K562 (cell line): Measurements from ENCODE around the gene PPIAL4G. TPM values are rescaled to one million over a fixed set of nuclear protein-coding genes. Genes with fewer than 3 reads are reported as not detected.

Source experiments
- ATAC-seq: fragments of 200-7000 bp; cut with Tn5 transposase; 3 replicates; pipeline ENCODE4 v1.9.1; 2020; ENCODE audit warnings: moderate library complexity
- BruUV-seq: library from RNA; stranded (reverse); fragments of 400-500 nt; replicated peaks from 2 replicates; lab custom pipeline; 2021; lab: Mats Ljungman, UMichigan
- CTCF ChIA-PET: fragments of 300-600 bp; formaldehyde crosslinking; extraction: SDS; loops from one replicate; lab custom pipeline; 2021; ENCODE audit warnings: low intra/inter-chr PET ratio; lab: Yijun Ruan, JAX
- POLR2A ChIA-PET: fragments of 300-600, 350-650 bp; sonication (Branson Sonifier 250); formaldehyde crosslinking; extraction: SDS; loops from one replicate; lab custom pipeline; 2021; ENCODE audit warnings: antibody characterized with exemption, inconsistent platforms; lab: Yijun Ruan, JAX
- DNase-seq, 4 experiments: peaks; one replicate each; pipeline versions ENCODE4 v3.0.0 to v3.0.0-alpha.2; 2011 to 2018; ENCODE audit warnings: low spot score in 3 of 4, mixed read lengths in 3 of 4; ENCODE audit errors: extremely low read depth in 1 of 4
- FAIRE-seq: peaks from 2 replicates; lab custom pipeline; 2011; peaks lifted over from hg19 to GRCh38; lab: Jason Lieb, UNC
- H2AFZ ChIP-seq: 2 replicates; pipeline ENCODE4 v1.6.0; 2011; ENCODE audit warnings: low read depth, low read length, control low read depth, inconsistent platforms
- H3K27ac ChIP-seq: fragments of 200-600 bp; 3 replicates; pipeline ENCODE4 v1.8.0; 2011; ENCODE audit warnings: low read depth, mild to moderate bottlenecking, control low read depth, inconsistent platforms, low read length, moderate library complexity, mixed read lengths; ENCODE audit errors: extremely low read depth
- H3K27me3 ChIP-seq, 2 experiments: fragments of 300-600 bp in 1 of 2; 2 replicates in 1 of 2; 3 replicates in 1 of 2; pipeline versions ENCODE4 v1.6.0 to v1.8.0; 2011; ENCODE audit warnings: inconsistent platforms in 2 of 2, low read length in 2 of 2, mild to moderate bottlenecking in 1 of 2, mixed read lengths in 1 of 2, moderate library complexity in 1 of 2; ENCODE audit not compliant: control insufficient read depth in 2 of 2, insufficient read depth in 2 of 2
- H3K36me3 ChIP-seq: fragments of 300-600 bp; 3 replicates; pipeline ENCODE4 v1.8.0; 2011; ENCODE audit warnings: mild to moderate bottlenecking, low read length, inconsistent platforms; ENCODE audit not compliant: control insufficient read depth, insufficient read depth
- H3K4me1 ChIP-seq, 2 experiments: fragments of 200-600 bp in 1 of 2; replicated peaks in 1 of 2; 2 replicates in 1 of 2; 3 replicates in 1 of 2; pipeline versions ENCODE4 v1.5.1 to v1.8.0; 2011; ENCODE audit warnings: inconsistent platforms in 2 of 2, low read length in 2 of 2, mild to moderate bottlenecking in 1 of 2, mixed read lengths in 1 of 2, moderate library complexity in 1 of 2; ENCODE audit not compliant: control insufficient read depth in 2 of 2, insufficient read depth in 2 of 2
- H3K4me2 ChIP-seq: 2 replicates; pipeline ENCODE4 v1.6.1; 2011; ENCODE audit warnings: low read length, control low read depth, inconsistent platforms, mixed read lengths; ENCODE audit not compliant: insufficient read depth
- H3K4me3 ChIP-seq: fragments of 200-600 bp; sonication (generic), shearing (Covaris generic); 2 replicates; pipeline ENCODE4 v1.5.1; 2016; ENCODE audit warnings: control low read depth, inconsistent platforms
- H3K79me2 ChIP-seq: fragments of 200-600 bp; 3 replicates; pipeline ENCODE4 v1.8.0; 2011; ENCODE audit warnings: low read length, inconsistent platforms; ENCODE audit not compliant: control insufficient read depth, insufficient read depth
- H3K9ac ChIP-seq, 2 experiments: 2 replicates each; pipeline versions ENCODE4 v1.6.0 to v1.6.1; 2011; ENCODE audit warnings: low read depth in 2 of 2, low read length in 2 of 2, control low read depth in 1 of 2, inconsistent platforms in 1 of 2, mild to moderate bottlenecking in 1 of 2, mixed read lengths in 1 of 2; ENCODE audit not compliant: insufficient read depth in 1 of 2
- H3K9me1 ChIP-seq: one replicate; pipeline ENCODE4 v1.6.0; 2011; ENCODE audit warnings: inconsistent platforms, mild to moderate bottlenecking, low read length, moderate library complexity; ENCODE audit not compliant: control insufficient read depth, insufficient read depth
- H3K9me3 ChIP-seq: replicated peaks from 2 replicates; pipeline ENCODE4 v1.5.1; 2011; ENCODE audit warnings: low read depth, low read length, inconsistent platforms; ENCODE audit not compliant: control insufficient read depth, insufficient read depth
- H4K20me1 ChIP-seq: replicated peaks from 2 replicates; pipeline ENCODE4 v1.6.1; 2011; ENCODE audit warnings: low read length, inconsistent platforms, mixed read lengths; ENCODE audit not compliant: control insufficient read depth, insufficient read depth
- CBX1 ChIP-seq: sonication (generic); IDR thresholded peaks from 2 replicates; pipeline ENCODE4 v1.6.1; 2016; ENCODE audit warnings: antibody characterized with exemption, low read depth, mild to moderate bottlenecking
- CUX1 ChIP-seq: fragments of 200-800 bp; sonication (Bioruptor generic); IDR thresholded peaks from 2 replicates; pipeline ENCODE4 v1.6.1; 2016; ENCODE audit warnings: missing genetic modification characterization, missing compliant biosample characterization
- ETS2 ChIP-seq: IDR thresholded peaks from 2 replicates; pipeline ENCODE4 v1.6.1; 2016; ENCODE audit warnings: borderline replicate concordance, missing genetic modification characterization, mild to moderate bottlenecking, moderate library complexity, missing compliant biosample characterization; ENCODE audit not compliant: poor library complexity, severe bottlenecking
- HMGXB4 ChIP-seq: sonication (generic); formaldehyde crosslinking; IDR thresholded peaks from 2 replicates; pipeline ENCODE4 v1.8.1; 2023; ENCODE audit warnings: mild to moderate bottlenecking, missing genetic modification reagents
- HNRNPL ChIP-seq: fragments of 200-400 bp; formaldehyde crosslinking; IDR thresholded peaks from 2 replicates; pipeline ENCODE4 v1.6.1; 2017; ENCODE audit warnings: low read depth, mild to moderate bottlenecking, low read length
- KLF10 ChIP-seq: fragments of 250-450 bp; sonication (Bioruptor Pico); IDR thresholded peaks from 2 replicates; pipeline ENCODE4 v1.6.1; 2021; ENCODE audit warnings: matching md5 sums
- MEF2A ChIP-seq: IDR thresholded peaks from 2 replicates; pipeline ENCODE4 v1.6.1; 2011; ENCODE audit warnings: low read depth, mild to moderate bottlenecking, low read length, moderate library complexity; ENCODE audit not compliant: control insufficient read depth
- NFRKB ChIP-seq: fragments of 450-650 bp; IDR thresholded peaks from 2 replicates; pipeline ENCODE4 v1.6.1; 2016; ENCODE audit warnings: low read depth
- PRMT5 ChIP-seq: sonication (generic); formaldehyde crosslinking; IDR thresholded peaks from 2 replicates; pipeline ENCODE4 v1.5.0; 2020; ENCODE audit warnings: missing genetic modification reagents
- SMARCB1 ChIP-seq: IDR thresholded peaks from 2 replicates; pipeline ENCODE4 v1.6.1; 2011; ENCODE audit warnings: improper control_type of control experiment, low read depth; ENCODE audit not compliant: insufficient read length
- TBP ChIP-seq: optimal IDR thresholded peaks from 2 replicates; pipeline ENCODE3; 2011; ENCODE audit warnings: low read depth, low read length, improper control_type of control experiment
- THRAP3 ChIP-seq: fragments of 450-650 bp; IDR thresholded peaks from 2 replicates; pipeline ENCODE4 v1.6.1; 2016; ENCODE audit warnings: mild to moderate bottlenecking, inconsistent platforms, borderline replicate concordance
- ZBTB5 ChIP-seq: fragments of 450-650 bp; IDR thresholded peaks from 2 replicates; pipeline ENCODE4 v1.6.1; 2017; ENCODE audit warnings: antibody characterized with exemption
- ZKSCAN3 ChIP-seq: fragments of 250-450 bp; sonication (Bioruptor Pico); IDR thresholded peaks from 2 replicates; pipeline ENCODE4 v1.4.0; 2020
- ZNF695 ChIP-seq: fragments of 450-650 bp; formaldehyde crosslinking; IDR thresholded peaks from 2 replicates; pipeline ENCODE4 v1.4.0; 2020; ENCODE audit warnings: mild to moderate bottlenecking, moderate library complexity
- ZNF780A ChIP-seq: fragments of 250-450 bp; sonication (Bioruptor Pico); IDR thresholded peaks from 2 replicates; pipeline ENCODE4 v1.5.0; 2021; ENCODE audit warnings: mild to moderate bottlenecking
- WGBS: fragments of 100-300 bp; shearing (Covaris generic); methylation state at CpG from one replicate; pipeline ENCODE4 v1.1.6; 2016; ENCODE audit warnings: low coverage, mixed read lengths; ENCODE audit not compliant: insufficient coverage; ENCODE audit errors: missing lambda C conversion rate; 5-methylcytosine and 5-hydroxymethylcytosine counted together
- in situ Hi-C: fragments of 300-500 bp; cut with MboI; formaldehyde crosslinking; loops from 4 replicates; pipeline ENCODE4 v1.15.0; 2018; ENCODE audit warnings: inconsistent platforms, mixed read lengths
- intact Hi-C: fragments of 100-400 bp; cut with micrococcal nuclease; formaldehyde crosslinking; loops from 2 replicates; pipeline ENCODE4 v1.14.2; 2022
- polyA plus RNA-seq, 8 experiments: library from polyadenylated mRNA; depleted of rRNA in 4 of 8; stranded (reverse) in 5 of 8; unstranded in 3 of 8; fragments of >200 nt; fragmentation: Nextera tagmentation in 2 of 8; fragmentation: Illumina TruSeq in 1 of 8; extraction: Ambion mirVana in 2 of 8; extraction: Trizol in 1 of 8; gene quantifications; 2 replicates each; pipeline versions ENCODE4 v1.2.1 to v1.2.3, GENCODE V29; 2011 to 2014; ENCODE audit warnings: inconsistent platforms in 1 of 8, missing spikeins in 1 of 8
- total RNA-seq, 7 experiments: library from RNA; depleted of rRNA in 6 of 7; stranded (reverse); fragments of >200 nt in 6 of 7; fragmentation: Illumina TruSeq in 2 of 7; extraction: Trizol in 2 of 7; gene quantifications; 2 replicates each; pipeline versions ENCODE4 v1.2.1 to v1.2.3, GENCODE V29; 2011 to 2021; ENCODE audit warnings: low replicate concordance in 1 of 7

PPIAL4G gene
- total and polyA plus RNA-seq, 9 of the 15 experiments (the other 6 are each of a cell fraction or from before 2014, with no cell fraction given): not detected

- no peaks in the 10 kb centered on the region for H4K20me1 ChIP-seq
- 33% methylated on average over 22 of the region's 28 CpGs for WGBS
- no peak for DNase-seq
- TF ChIP-seq HNRNPL (no peak), ZKSCAN3 (CRISPR knock-in tag) (no peak), THRAP3 (no peak), NFRKB (no peak), SMARCB1 (no peak), KLF10 (CRISPR knock-in tag) (no peak), CBX1 (no peak), MEF2A (no peak), ZBTB5 (no peak), HMGXB4 (CRISPR knock-in tag) (no peak), ZNF780A (no peak), ZNF695 (CRISPR knock-in tag) (no peak), PRMT5 (CRISPR knock-in tag) (no peak), TBP (no peak), CUX1 (CRISPR knock-in tag) (no peak), ETS2 (no peak)
- no peaks in the 10 kb centered on the region for H3K9me1 ChIP-seq
- peaks cover 2 to 10% of the 10 kb centered on the region in 2 experiments; a peak in 2 of 5 replicates for H3K27me3 ChIP-seq
- CTCF ChIA-PET: no interaction called here
- no peak overlapping the region for H3K9ac ChIP-seq
- H3K4me3 ChIP-seq: no peak overlapping the region
- peaks cover 0 to 4% of the 10 kb centered on the region in 2 experiments; a peak in 1 of 5 replicates for H3K4me1 ChIP-seq
- no peak for FAIRE-seq
- H2AFZ ChIP-seq: no peak overlapping the region
- no peak for ATAC-seq
- H3K4me2 ChIP-seq: no peak overlapping the region
- POLR2A ChIA-PET: no interaction called here
- H3K27ac ChIP-seq: no peak overlapping the region
- no peaks in the 10 kb centered on the region for H3K36me3 ChIP-seq
- BruUV-seq: no TSS peak
- no peaks in the 10 kb centered on the region for H3K9me3 ChIP-seq
- in situ Hi-C loops: loop anchor here (25.0 kb wide), 1 partner anchor 752 kb away; no protein-coding TSS in a partner anchor
- no peaks in the 10 kb centered on the region for H3K79me2 ChIP-seq
- intact Hi-C loops: loop anchor here (10.0 kb wide), 1 partner anchor 60 kb away; no protein-coding TSS in a partner anchor
These were observed 48.3 kb downstream of the PPIAL4G start for GRCh38 chr1:148434832-148435231.
